Fibroblast of villous mesenchyme (primary cell): Measurements from ENCODE around the gene DIDO1. TPM values are rescaled to one million over a fixed set of nuclear protein-coding genes. Genes with fewer than 3 reads are reported as not detected.
A peak's percentile ranks its signal among the peaks of the same experiment; 100 is the strongest.

ENCODE experiments used
- DNase-seq: peaks from one replicate; pipeline ENCODE4 v3.0.0-alpha.2; 2010; ENCODE audit warnings: low read depth
- H3K4me3 ChIP-seq: 2 replicates; pipeline ENCODE4 v1.5.1; 2011; ENCODE audit warnings: low read depth, mild to moderate bottlenecking, low read length
- CTCF ChIP-seq: IDR thresholded peaks from 2 replicates; pipeline ENCODE4 v1.5.1; 2012; ENCODE audit warnings: low read depth, mild to moderate bottlenecking, low read length; ENCODE audit not compliant: insufficient read depth
- total RNA-seq: library from RNA; depleted of rRNA; stranded (reverse); fragments of >200 nt; gene quantifications from 2 replicates; pipeline ENCODE4 v1.2.3, GENCODE V29; 2012

Gene DIDO1
- total RNA-seq, 1 donor: 47.5 TPM

GRCh38 chr20:62925420-62926228, 681 bp downstream of the DIDO1 start:
- DNase-seq: peak; percentile 46
- no peak for TF ChIP-seq CTCF
- peak overlapping the region; percentile 96 for H3K4me3 ChIP-seq

- TF ChIP-seq CTCF: no peak
- peak overlapping the region; percentile 96 for H3K4me3 ChIP-seq
- no peak for DNase-seq
These were observed 1.3 kb downstream of the DIDO1 start for GRCh38 chr20:62925076-62925419.

GRCh38 chr20:62924442-62925075, 1.7 kb downstream of the DIDO1 start:
- H3K4me3 ChIP-seq: peak overlapping the region; percentile 96
- DNase-seq: peak; percentile 65
- no peak for TF ChIP-seq CTCF

- peak overlapping the region; percentile 96 for H3K4me3 ChIP-seq
- DNase-seq: no peak
- no peak for TF ChIP-seq CTCF
These were observed 2.5 kb downstream of the DIDO1 start for GRCh38 chr20:62923669-62924441.

GRCh38 chr20:62923059-62923668, 3.1 kb downstream of the DIDO1 start:
- H3K4me3 ChIP-seq: peak overlapping the region; percentile 18
- DNase-seq: peak; percentile 88

- no peak for TF ChIP-seq CTCF
- H3K4me3 ChIP-seq: no peak overlapping the region
These were observed 3.8 kb downstream of the DIDO1 start for GRCh38 chr20:62922451-62922921.

More at GRCh38 chr20:62922451-62922921, 3.8 kb downstream of the DIDO1 start:
- DNase-seq: no peak
